Ecto neural progenitor cell (in vitro differentiated cells): Measurements from ENCODE around the gene LIG3.
"Not testable (repeated sequence)": the region's sequence is repeated elsewhere in the genome, so short reads cannot be mapped to it uniquely, and the experiment has no call there.

ENCODE experiments used
- DNase-seq: peaks from one replicate; pipeline ENCODE4 v3.0.0-alpha.2; 2018; ENCODE audit warnings: low spot score

The LIG3 gene

GRCh38 chr17:34999456-34999855, 19.1 kb downstream of the LIG3 start:
- no peak for DNase-seq

DNA sequence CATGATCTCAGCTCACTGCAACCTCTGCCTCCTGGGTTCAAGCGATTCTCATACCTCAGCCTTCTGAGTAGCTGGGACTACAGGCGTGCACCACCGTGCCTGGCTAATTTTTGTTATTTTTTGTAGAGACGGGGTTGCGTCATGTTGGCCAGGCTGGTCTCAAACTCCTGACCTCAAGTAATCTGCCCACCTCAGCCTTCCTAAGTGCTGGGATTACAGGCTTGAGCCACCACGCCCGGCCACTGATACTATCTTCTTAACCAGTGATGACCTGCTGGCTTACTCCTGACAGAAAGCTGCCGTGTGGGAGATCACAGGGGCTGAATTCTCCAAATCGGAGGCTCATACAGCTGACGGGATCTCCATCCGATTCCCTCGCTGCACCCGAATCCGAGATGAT, 20.7 kb downstream of the LIG3 start:
- not testable (repeated sequence) for DNase-seq

GRCh38 chr17:35001549-35001948, 21.2 kb downstream of the LIG3 start:
- no peak for DNase-seq

- DNase-seq = no peak
Measured at GRCh38 chr17:35002876-35003551, 22.7 kb downstream of the LIG3 start.

GRCh38 chr17:35003778-35004177, 23.5 kb downstream of the LIG3 start:
- no peak for DNase-seq

DNA sequence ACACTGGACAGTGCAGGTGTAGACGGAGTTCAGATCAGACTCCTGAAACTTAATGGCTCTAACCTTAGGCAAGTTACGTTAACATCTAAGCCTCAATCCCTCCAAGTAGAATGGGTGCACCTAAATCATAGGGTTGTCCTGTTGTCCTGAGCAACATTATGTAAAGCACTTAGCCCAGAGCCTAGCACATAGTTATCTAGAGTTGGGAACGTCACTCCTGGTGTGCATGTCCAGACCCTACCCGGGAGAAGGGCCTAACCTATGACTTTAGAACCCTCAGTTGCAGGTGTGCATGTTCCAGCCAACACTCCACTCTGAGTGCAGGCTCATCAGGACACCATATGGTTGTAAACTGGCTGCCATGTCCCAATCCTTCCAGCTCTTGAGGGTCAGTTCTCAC, 26.0 kb downstream of the LIG3 start:
- DNase-seq = no peak

- no peak for DNase-seq
Measured at GRCh38 chr17:35006961-35007360, 26.6 kb downstream of the LIG3 start.

DNA sequence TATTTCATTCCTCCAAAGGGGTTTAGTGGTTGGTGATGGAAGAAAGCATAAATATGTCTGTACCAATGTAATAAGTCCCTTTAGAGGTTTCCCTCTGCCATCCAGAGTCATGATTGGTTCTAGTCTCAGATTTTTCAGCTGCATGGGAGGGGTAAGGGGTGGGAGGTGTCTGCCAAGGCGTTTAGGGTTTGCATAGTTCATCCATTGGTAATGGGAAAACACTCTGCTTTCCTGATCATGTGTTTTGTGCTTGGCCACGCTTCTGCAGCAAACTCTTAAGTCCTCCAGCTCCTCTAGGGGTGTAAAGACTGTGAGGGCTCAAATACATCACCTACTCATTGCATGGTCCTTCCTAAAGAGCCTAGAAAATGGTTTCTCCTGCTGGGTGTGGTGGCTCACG, 29.8 kb downstream of the LIG3 start:
- no peak for DNase-seq

DNA sequence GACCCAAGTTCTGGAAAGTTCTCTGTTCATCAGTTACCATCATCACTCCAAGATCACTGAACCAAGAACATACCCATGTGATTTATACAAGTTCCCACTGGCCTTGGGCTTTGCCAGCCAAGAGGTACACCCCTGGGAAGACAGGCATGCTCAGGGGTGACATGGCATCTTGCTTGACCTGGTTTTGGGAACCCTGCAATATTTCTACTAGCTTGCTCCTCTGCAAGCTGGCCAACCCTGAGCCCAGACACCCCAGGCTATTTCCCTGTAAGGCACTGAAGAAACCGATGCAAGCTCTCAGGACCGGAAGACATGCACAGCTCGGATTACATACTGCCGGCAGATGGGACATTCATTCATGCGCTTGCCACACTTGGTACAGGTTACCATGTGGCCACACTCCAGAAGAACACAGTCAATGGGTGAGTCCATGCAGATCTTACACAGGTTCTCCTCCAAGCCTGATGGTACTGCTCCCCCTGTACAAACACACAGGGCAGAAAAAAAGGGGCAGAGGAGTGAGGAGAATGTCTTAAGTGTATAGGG, 31.4 kb downstream of the LIG3 start:
- no peak for DNase-seq

GRCh38 chr17:35016369-35016768, 36.1 kb downstream of the LIG3 start:
- no peak for DNase-seq

GRCh38 chr17:35017021-35017420, 36.7 kb downstream of the LIG3 start:
- no peak for DNase-seq

DNA sequence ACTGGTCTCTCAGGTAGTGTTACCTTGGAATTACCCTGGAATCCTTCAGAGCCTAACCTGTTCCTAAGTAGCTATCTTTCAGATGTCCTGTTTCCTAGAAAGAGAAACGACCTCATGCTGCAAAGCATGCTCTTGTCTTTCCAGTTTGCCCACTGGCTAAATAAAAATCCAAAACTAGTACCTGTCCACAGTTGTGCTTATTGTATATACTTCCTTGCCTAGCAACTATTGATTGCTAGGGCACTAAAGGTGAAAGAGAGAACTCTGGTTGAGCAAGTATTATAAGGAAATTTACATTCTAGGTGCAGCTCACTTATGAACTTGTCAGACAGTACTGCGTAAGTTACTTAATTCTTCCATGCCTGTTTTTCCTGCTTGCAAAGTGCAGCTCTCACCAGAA, 38.5 kb downstream of the LIG3 start:
- no peak for DNase-seq

DNA sequence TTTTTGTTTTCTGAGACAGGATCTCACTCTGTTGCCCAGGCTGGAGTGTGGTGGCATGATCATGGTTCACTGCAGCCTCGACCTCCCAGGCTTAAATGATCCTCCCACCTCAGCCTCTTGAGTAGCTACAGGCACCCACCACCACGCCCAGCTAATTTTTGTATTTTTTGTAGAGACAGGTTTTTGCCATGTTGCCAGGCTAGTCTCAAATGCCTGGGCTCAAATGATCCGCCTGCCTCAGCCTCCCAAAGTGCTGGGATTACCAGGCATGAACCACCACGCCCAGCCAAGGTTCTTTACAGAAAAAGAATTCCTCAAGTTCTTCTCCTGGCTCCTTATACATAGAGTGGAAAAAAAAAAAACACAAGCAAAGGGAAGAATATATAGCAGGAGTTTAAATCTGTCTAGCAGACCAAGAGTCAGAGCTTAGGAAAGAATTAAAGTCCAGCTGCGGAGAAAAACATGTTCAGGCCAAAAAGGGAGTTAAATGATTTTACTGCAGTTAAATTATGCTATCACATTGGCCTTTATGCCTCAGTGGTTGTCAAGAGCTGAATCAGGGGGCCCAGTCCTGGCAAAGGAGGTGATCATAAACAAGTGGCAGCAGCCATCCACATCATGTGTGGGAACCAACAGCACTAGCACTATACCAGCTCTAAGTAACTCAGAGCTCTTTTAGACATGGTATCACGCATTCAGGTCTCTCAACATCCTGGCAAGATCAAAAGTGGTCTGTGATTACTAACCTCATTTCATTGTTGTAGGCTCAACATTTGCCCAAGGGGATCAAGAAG, 39.3 kb downstream of the LIG3 start:
- no peak for DNase-seq

DNA sequence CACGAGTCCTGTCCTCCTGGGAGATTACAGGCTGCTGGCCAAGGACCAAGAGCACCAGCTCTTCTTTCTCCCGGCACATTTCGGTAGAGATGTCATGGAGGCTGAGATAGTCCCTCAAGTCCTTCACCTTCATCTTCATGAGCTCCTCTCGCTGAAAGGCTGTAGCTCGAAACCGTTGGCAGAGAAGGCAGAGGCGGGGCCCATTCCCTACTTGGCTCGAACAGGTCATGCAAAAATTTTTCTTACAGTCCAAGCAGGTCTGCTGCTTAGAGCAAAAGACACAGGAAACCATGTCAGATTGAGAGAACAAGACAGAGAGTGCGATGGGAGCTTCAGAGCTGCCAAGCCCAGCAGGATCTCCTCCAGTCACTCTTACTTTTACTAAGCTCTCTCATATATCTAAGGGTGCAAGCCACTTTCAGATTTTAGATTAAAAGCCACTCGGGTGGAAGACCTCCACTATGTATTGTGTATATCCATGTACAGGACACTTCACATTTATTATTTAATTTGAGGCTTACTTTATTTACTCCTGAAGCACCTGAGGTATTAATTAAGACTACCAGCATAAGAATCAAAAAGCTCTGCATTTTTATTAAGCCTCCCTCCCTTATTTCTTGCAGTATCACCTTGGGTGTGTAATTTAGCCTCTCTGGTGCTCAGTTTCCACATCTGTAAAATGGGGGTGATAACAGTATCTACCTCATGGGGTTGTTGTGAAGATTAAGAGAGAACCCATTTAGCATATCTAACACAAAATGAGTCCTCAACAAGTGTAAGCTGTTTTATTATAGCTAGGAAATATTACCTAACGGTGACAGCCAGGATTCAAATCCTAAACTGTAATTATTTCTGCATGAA, 41.4 kb downstream of the LIG3 start:
- DNase-seq = no peak

- no peak for DNase-seq
Measured at GRCh38 chr17:35022536-35023063, 42.3 kb downstream of the LIG3 start.

DNA sequence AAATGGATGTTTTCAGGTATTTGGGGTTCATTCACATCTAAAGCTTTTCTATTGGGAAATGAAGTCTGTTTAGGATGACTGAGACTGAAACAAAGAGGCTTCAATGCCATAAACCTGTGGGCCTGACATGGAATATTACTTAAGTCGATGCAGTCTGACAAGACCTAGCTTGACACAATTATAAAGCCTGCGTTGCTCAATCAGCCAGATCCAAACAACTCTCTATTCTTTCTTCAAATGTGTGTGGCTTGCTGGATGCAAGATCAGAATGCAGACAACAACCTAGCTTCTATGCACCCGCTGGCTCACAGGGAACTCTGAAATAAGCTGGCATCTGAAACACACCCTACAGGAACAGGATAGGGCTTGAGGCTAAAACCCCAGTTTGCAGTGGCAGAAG, 43.2 kb downstream of the LIG3 start:
- DNase-seq = no peak

DNA sequence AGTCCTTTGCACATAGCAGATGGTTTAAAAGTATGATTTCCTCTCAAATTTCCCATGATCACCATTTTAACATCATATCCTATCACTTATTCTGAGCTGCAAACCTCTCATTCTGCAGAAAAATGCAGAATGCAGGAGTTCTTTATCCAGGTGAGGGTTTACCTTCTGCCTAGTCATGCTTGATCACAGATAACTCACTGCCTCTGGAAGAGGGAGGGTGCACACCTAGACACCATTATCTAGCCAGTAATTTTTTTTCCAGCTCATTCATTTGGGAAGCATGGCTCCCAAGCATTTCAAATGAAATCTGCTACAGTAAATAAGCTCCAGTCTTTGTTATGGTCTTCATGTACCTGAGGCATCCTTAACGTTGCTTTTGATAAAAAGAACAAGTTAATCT, 45.2 kb downstream of the LIG3 start:
- DNase-seq = no peak

DNA sequence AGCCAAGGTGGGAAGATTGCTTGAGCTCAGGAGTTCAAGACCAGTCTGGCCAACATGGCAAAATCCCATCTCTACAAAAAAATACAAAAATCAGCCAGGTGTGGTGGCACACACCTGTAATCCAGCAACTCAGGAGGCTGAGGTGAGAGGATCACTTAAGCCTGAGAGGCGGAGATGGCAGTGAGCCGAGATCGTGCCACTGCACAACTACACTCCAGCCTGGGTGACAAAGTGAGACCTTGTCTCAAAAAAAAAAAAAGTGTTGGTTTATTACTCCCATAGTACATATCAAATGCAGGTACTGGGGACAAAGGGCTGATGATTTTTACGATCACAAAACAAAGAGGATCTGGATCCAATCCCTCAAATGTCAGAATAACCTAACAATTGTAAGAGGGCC, 47.8 kb downstream of the LIG3 start:
- DNase-seq = not testable (repeated sequence)

GRCh38 chr17:35028531-35029262, 48.4 kb downstream of the LIG3 start:
- no peak for DNase-seq

GRCh38 chr17:35030780-35031179, 50.5 kb downstream of the LIG3 start:
- DNase-seq = no peak

- no peak for DNase-seq
Measured at GRCh38 chr17:35038453-35038852, 58.1 kb downstream of the LIG3 start.

GRCh38 chr17:35041390-35041789, 61.1 kb downstream of the LIG3 start:
- DNase-seq = no peak
